Karpas-422 (cell line): Measurements from ENCODE around the gene GPR61. TPM values are rescaled to one million over a fixed set of nuclear protein-coding genes. Genes with fewer than 3 reads are reported as not detected.

Experiments
- small RNA-seq: library from RNA; depleted of rRNA; stranded (forward); fragments of <200 nt; gene quantifications from one replicate; pipeline ENCODE3, GENCODE V24; 2014
- total RNA-seq: library from RNA; depleted of rRNA; stranded (reverse); fragments of >200 nt; shearing (Covaris generic); gene quantifications from 2 replicates; pipeline ENCODE4 v1.2.3, GENCODE V29; 2014; ENCODE audit warnings: low replicate concordance; rRNA removed

Gene GPR61
- total RNA-seq, 1 experiment from 2014 or later, result not detected

Small RNAs within 50 kb of the gene (small RNA-seq; reads per million reads assigned to genes)
- gene RNU6V, result not detected

Other genes with a start within 250 kb of the GPR61 start
- gene MYBPHL, start 232.9 kb upstream of the GPR61 start, total RNA-seq, result 0.14 and 4.3 TPM in 2 replicates
- 0.04 TPM in 1 of 2 replicates, not detected in the other for gene SORT1, start 142.0 kb upstream of the GPR61 start, total RNA-seq
- 48.5 and 70.4 TPM in 2 replicates for gene PSMA5, start 113.4 kb upstream of the GPR61 start, total RNA-seq
- not detected in 2 replicates for gene SYPL2, start 73.3 kb upstream of the GPR61 start, total RNA-seq
- 3.5 and 5.7 TPM in 2 replicates for gene ATXN7L2, start 56.0 kb upstream of the GPR61 start, total RNA-seq
- gene CYB561D1, start 45.8 kb upstream of the GPR61 start, total RNA-seq, result 6.2 and 7.1 TPM in 2 replicates
- 0.37 and 1.1 TPM in 2 replicates for gene AMIGO1, start 30.1 kb upstream of the GPR61 start, total RNA-seq
- 7.6 and 12.6 TPM in 2 replicates for gene GNAI3, start 8.7 kb downstream of the GPR61 start, total RNA-seq
- gene GNAT2, start 79.7 kb downstream of the GPR61 start, total RNA-seq, result not detected in 2 replicates
- gene AMPD2, start 80.0 kb downstream of the GPR61 start, total RNA-seq, result 72.3 and 131 TPM in 2 replicates
- gene GSTM4, start 116.2 kb downstream of the GPR61 start, total RNA-seq, result 7.7 and 10.0 TPM in 2 replicates
- gene GSTM2, start 128.2 kb downstream of the GPR61 start, total RNA-seq, result 6.2 and 7.3 TPM in 2 replicates
- gene GSTM1, start 147.9 kb downstream of the GPR61 start, total RNA-seq, result 8.5 and 14.4 TPM in 2 replicates
- not detected in 2 replicates for gene GSTM5, start 172.4 kb downstream of the GPR61 start, total RNA-seq
- not detected in 2 replicates for gene GSTM3, start 201.2 kb downstream of the GPR61 start, total RNA-seq
- not detected in 2 replicates for gene EPS8L3, start 224.1 kb downstream of the GPR61 start, total RNA-seq